Prostate gland (tissue), 2 donors: ENCODE measurements around the gene HSDL2.

Experiments
- POLR2A ChIP-seq: fragments of 450-650 bp; IDR thresholded peaks from one replicate; pipeline ENCODE4 v1.6.1; 2016; ENCODE audit warnings: antibody characterized with exemption, mild to moderate bottlenecking
- POLR2AphosphoS5 ChIP-seq: sonication (generic); formaldehyde crosslinking; IDR thresholded peaks from one replicate; pipeline ENCODE4 v1.6.1; 2017; ENCODE audit warnings: antibody characterized with exemption
- TF ChIP-seq, protein P1 (sequence below), 4 experiments: fragments of 200-600 bp in 2 of 4; fragments of 450-650 bp in 2 of 4; sonication (generic) in 2 of 4; IDR thresholded peaks; 1 replicate in 3 of 4; 2 replicates in 1 of 4; pipeline ENCODE4 v1.5.1; 2016 to 2019; ENCODE audit warnings: antibody characterized with exemption in 4 of 4, mild to moderate bottlenecking in 2 of 4, moderate library complexity in 2 of 4

DNA sequence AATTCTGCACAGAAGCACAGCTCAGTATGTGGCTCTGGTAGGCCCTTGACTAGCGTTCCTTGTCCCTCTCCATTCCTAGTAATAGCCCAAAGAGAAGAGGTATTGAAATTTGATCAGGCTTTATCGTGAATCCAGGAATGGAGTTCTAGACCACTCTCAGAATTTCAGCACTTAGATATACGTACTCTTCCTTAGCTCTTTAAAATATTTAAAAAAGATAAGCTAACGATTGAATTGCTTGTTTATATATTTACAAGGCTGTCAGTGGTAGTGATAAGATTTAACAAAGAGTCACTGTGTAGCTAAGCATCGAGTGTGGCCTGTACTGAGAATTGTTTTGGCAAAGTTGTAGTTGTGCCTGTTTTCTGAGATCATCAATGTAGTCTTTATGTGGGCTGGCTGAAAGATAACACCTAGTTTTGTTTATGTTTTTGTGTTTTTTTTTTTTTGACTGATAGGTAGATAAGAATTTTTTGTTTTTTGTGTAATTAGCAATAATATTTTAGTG lies 109.2 kb downstream of the HSDL2 start:
- TF ChIP-seq, protein P1, sequence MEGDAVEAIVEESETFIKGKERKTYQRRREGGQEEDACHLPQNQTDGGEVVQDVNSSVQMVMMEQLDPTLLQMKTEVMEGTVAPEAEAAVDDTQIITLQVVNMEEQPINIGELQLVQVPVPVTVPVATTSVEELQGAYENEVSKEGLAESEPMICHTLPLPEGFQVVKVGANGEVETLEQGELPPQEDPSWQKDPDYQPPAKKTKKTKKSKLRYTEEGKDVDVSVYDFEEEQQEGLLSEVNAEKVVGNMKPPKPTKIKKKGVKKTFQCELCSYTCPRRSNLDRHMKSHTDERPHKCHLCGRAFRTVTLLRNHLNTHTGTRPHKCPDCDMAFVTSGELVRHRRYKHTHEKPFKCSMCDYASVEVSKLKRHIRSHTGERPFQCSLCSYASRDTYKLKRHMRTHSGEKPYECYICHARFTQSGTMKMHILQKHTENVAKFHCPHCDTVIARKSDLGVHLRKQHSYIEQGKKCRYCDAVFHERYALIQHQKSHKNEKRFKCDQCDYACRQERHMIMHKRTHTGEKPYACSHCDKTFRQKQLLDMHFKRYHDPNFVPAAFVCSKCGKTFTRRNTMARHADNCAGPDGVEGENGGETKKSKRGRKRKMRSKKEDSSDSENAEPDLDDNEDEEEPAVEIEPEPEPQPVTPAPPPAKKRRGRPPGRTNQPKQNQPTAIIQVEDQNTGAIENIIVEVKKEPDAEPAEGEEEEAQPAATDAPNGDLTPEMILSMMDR (IDR thresholded peaks at IDR 0.05), result no peak
- TF ChIP-seq POLR2AphosphoS5 (no peak), POLR2A (no peak)
